Activated naive CD4-positive, alpha-beta T cell treated with anti-CD3 and anti-CD28 coated beads, Interleukin-2, amount 10 ng/mL, durations not matched to agents 7 days and 5 days (primary cell): ENCODE measurements around the gene ELOVL1.

Experiments
- CTCF ChIA-PET: fragments of 350-600 bp; sonication (Branson Sonifier 250); formaldehyde crosslinking; loops from one replicate; lab custom pipeline; 2021; ENCODE audit warnings: antibody characterized with exemption; lab: Charles Lee
- DNase-seq: peaks from one replicate; pipeline ENCODE4 v3.0.0-alpha.2; 2020
- H3K27ac Mint-ChIP-seq: one replicate; pipeline ENCODE4 v1.8.0; 2021; ENCODE audit warnings: mild to moderate bottlenecking, moderate library complexity, mixed read lengths
- H3K27me3 Mint-ChIP-seq: one replicate; pipeline ENCODE4 v1.8.0; 2021; ENCODE audit warnings: mild to moderate bottlenecking, mixed read lengths
- H3K36me3 Mint-ChIP-seq: one replicate; pipeline ENCODE4 v1.8.0; 2021; ENCODE audit warnings: mixed read lengths
- H3K4me1 Mint-ChIP-seq: one replicate; pipeline ENCODE4 v1.8.0; 2021; ENCODE audit warnings: mixed read lengths
- H3K4me3 Mint-ChIP-seq: one replicate; pipeline ENCODE4 v1.8.0; 2021; ENCODE audit warnings: mild to moderate bottlenecking, moderate library complexity, mixed read lengths
- H3K9me3 Mint-ChIP-seq: one replicate; pipeline ENCODE4 v1.8.0; 2021; ENCODE audit warnings: mixed read lengths

The ELOVL1 gene

GRCh38 chr1:43319766-43320165, 48.0 kb downstream of the ELOVL1 start:
- CTCF ChIA-PET = no interaction called here
- Mint-ChIP-seq H3K36me3 (peaks cover 1% of the 10 kb centered on the region), H3K4me1 (no peaks in the 10 kb centered on the region), H3K27ac (no peak overlapping the region), H3K9me3 (peaks cover 5% of the 10 kb centered on the region), H3K27me3 (peaks cover 3% of the 10 kb centered on the region), H3K4me3 (no peak overlapping the region)
- DNase-seq = peak; percentile 9

DNA sequence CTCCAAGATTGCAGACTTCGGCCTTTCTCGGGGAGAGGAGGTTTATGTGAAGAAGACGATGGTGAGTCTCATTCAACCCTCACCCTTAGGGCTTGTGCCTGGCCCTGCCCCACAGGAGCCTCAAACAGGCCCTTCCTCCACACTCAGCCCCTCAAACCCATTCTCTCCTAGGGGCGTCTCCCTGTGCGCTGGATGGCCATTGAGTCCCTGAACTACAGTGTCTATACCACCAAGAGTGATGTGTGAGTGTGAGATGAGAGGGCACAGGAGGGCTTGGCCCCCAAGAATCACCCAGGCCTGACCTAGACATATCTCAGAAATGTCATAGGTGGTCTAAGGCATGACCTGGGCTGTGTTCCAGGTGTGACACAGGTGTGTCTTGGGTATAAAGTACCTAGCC, 48.5 kb downstream of the ELOVL1 start:
- Mint-ChIP-seq H3K36me3 (no peaks in the 10 kb centered on the region), H3K27ac (no peak overlapping the region), H3K4me1 (no peaks in the 10 kb centered on the region), H3K27me3 (no peaks in the 10 kb centered on the region), H3K4me3 (no peak overlapping the region), H3K9me3 (peaks cover 2% of the 10 kb centered on the region)
- CTCF ChIA-PET = interaction anchor here (0.6 kb wide), 1 partner anchor 807 kb away, joined by 3 read pairs; no protein-coding TSS in a partner anchor
- DNase-seq = no peak

DNA sequence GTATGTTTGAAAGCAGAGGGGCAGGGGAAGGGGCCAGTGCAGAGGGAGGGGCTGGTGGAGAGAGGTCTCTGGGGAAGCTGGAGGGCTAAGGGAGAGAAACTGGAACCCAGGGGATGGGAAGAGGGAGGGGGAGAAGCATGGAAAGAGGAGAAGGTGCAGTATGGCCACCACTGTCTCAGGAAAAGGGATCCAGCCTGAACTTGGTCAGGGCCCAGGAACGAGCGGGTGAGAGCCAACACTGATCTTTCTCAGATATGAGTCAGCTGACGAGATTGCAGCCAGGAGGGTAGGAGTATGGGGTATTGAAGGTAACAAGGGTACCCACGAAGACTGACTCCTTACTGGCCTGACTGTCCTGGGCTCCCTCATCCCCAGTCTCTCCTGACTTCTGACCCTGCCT, 49.0 kb downstream of the ELOVL1 start:
- H3K4me1 Mint-ChIP-seq = no peaks in the 10 kb centered on the region
- no peak overlapping the region for H3K4me3 Mint-ChIP-seq
- H3K9me3 Mint-ChIP-seq = no peaks in the 10 kb centered on the region
- H3K27ac Mint-ChIP-seq = no peak overlapping the region
- no peak for DNase-seq
- CTCF ChIA-PET = interaction anchor here (0.6 kb wide), 1 partner anchor 806 kb away, joined by 3 read pairs; no protein-coding TSS in a partner anchor
- no peaks in the 10 kb centered on the region for H3K36me3 Mint-ChIP-seq
- no peaks in the 10 kb centered on the region for H3K27me3 Mint-ChIP-seq

- Mint-ChIP-seq H3K36me3 (no peaks in the 10 kb centered on the region), H3K27me3 (no peaks in the 10 kb centered on the region), H3K9me3 (no peaks in the 10 kb centered on the region), H3K27ac (no peak overlapping the region), H3K4me3 (no peak overlapping the region), H3K4me1 (no peaks in the 10 kb centered on the region)
- peak; percentile 4 for DNase-seq
- CTCF ChIA-PET = no interaction called here
These were observed 49.9 kb downstream of the ELOVL1 start for GRCh38 chr1:43317817-43318471.

DNA sequence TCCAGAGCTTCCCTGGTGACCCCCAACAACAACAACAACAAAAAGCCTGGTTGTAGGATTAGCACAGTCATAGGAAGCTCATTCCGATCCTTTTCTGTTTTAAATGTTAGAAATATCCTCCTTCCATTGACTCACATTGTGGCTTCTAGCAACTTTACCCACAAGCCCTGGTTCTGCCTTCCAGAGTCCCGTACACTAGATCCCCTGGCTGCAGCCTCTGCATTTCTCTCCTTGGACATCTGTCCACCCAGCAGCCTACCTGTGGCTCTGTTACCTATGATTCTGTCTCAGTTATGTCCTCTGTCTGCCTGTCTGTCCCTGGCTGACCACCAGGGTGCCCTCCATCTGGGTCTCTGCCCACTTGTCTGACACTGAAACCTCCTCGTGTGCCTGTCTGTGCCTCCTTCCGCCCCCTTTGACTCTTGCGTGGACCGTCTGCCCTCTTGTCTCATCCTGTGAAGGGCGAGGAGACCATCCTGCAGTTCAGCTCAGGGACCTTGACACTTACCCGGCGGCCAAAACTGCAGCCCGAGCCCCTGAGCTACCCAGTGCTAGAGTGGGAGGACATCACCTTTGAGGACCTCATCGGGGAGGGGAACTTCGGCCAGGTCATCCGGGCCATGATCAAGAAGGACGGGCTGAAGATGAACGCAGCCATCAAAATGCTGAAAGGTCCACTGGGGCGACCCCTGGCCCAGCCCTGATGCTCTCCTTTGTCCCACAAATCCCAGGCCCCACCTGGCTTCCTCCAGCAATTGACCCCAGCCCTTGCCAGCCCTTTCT, 50.9 kb downstream of the ELOVL1 start:
- CTCF ChIA-PET = no interaction called here
- H3K27me3 Mint-ChIP-seq = no peaks in the 10 kb centered on the region
- no peaks in the 10 kb centered on the region for H3K4me1 Mint-ChIP-seq
- DNase-seq = no peak
- H3K9me3 Mint-ChIP-seq = no peaks in the 10 kb centered on the region
- H3K36me3 Mint-ChIP-seq = no peaks in the 10 kb centered on the region
- H3K4me3 Mint-ChIP-seq = no peak overlapping the region
- H3K27ac Mint-ChIP-seq = no peak overlapping the region

- DNase-seq = no peak
- Mint-ChIP-seq H3K36me3 (no peaks in the 10 kb centered on the region), H3K4me1 (no peaks in the 10 kb centered on the region), H3K27ac (no peak overlapping the region), H3K27me3 (no peaks in the 10 kb centered on the region), H3K4me3 (no peak overlapping the region), H3K9me3 (no peaks in the 10 kb centered on the region)
- CTCF ChIA-PET = no interaction called here
These were observed 51.7 kb downstream of the ELOVL1 start for GRCh38 chr1:43315963-43316737.

DNA sequence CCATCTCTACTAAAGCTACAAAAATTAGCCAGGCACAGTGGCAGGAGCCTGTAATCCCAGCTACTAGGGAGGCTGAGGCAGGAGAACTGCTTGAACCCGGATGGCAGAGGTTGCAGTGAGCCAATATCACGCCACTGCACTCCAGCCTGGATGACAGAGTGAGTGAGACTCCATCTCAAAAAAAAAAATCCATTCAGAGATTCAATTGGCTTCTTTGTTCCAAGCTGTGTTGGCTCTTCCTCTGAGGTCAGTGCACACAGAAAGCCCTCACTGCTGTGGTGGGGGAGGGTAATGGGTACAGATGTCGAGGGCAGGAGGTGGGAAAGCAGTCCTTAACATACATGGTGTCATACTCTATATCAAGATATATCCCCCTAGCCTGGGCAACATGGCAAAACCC, 52.3 kb downstream of the ELOVL1 start:
- no peak for DNase-seq
- Mint-ChIP-seq H3K9me3 (no peaks in the 10 kb centered on the region), H3K27me3 (no peaks in the 10 kb centered on the region), H3K27ac (no peak overlapping the region), H3K4me1 (no peaks in the 10 kb centered on the region), H3K4me3 (no peak overlapping the region), H3K36me3 (no peaks in the 10 kb centered on the region)
- CTCF ChIA-PET = no interaction called here

DNA sequence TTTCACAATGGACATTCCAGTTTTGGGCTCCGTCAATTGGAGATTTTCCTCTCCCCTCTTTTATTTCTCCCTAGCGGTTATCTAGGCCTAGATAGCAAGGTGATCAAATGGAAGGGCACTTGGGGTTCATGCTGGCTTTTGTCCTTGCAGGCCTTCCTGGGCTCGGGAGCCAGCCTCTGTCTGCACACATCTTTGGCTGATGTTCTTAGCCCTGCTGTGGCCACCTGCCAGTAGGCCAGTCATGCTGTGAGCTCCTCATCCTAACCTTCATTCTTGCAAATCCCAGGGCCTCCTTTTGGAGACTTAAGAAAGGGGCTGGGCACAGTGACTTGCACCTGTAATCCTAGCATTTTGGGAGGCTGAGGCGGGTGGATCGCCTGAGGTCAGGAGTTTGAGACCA, 53.6 kb downstream of the ELOVL1 start:
- Mint-ChIP-seq H3K27me3 (no peaks in the 10 kb centered on the region), H3K4me1 (no peaks in the 10 kb centered on the region), H3K27ac (no peak overlapping the region), H3K9me3 (no peaks in the 10 kb centered on the region), H3K4me3 (no peak overlapping the region), H3K36me3 (no peaks in the 10 kb centered on the region)
- no peak for DNase-seq
- CTCF ChIA-PET = no interaction called here

DNA sequence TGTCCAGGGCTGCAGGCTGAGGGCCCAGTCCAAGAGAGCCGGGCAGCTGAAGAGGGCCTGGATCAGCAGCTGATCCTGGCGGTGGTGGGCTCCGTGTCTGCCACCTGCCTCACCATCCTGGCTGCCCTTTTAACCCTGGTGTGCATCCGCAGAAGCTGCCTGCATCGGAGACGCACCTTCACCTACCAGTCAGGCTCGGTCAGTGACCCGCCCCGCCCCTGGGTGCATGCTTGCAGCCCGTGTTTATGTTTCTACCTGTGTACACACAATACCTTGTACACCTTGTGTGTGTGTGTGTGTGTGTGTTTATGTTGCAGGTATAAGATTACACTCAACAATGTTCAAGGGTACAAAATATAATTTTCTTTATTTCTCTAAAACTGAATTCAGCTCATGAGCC, 54.0 kb downstream of the ELOVL1 start:
- CTCF ChIA-PET = no interaction called here
- H3K4me3 Mint-ChIP-seq = no peak overlapping the region

More for the DNA sequence above, 54.0 kb downstream of the ELOVL1 start:
- Mint-ChIP-seq H3K9me3 (no peaks in the 10 kb centered on the region), H3K4me1 (no peaks in the 10 kb centered on the region), H3K27ac (no peak overlapping the region), H3K27me3 (peaks cover 3% of the 10 kb centered on the region), H3K36me3 (no peaks in the 10 kb centered on the region)
- DNase-seq = no peak
